ENCODE measurements around the gene OCA2.

The OCA2 gene

DNA sequence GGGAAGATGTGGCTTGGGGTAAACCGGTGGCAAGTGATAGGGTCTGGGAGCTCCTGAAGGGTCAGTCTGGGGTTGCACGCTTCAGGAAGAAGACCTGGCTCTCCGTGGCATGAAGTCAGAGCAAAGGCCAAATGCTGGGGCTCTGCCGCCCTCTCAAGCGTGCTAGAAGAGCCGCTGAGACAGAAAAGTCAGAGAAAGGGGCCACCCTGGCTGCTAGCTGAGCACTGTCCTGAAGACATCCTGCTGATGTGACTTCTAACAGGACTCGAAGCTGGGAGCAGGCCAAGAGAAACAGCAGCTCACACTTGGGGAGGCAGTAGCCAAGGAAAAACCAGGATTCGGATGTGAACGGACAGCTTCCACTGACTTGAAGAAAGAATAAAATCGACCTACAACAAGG, 270.4 kb downstream of the OCA2 start:
- FAIRE-seq (no peak), DNase-seq (ENCODE audit: insufficient read length, low spot score) (no peak)
- TF ChIP-seq POLR2A (IDR thresholded peaks at IDR 0.05; ENCODE audit: low read depth, low read length): no peak

DNA sequence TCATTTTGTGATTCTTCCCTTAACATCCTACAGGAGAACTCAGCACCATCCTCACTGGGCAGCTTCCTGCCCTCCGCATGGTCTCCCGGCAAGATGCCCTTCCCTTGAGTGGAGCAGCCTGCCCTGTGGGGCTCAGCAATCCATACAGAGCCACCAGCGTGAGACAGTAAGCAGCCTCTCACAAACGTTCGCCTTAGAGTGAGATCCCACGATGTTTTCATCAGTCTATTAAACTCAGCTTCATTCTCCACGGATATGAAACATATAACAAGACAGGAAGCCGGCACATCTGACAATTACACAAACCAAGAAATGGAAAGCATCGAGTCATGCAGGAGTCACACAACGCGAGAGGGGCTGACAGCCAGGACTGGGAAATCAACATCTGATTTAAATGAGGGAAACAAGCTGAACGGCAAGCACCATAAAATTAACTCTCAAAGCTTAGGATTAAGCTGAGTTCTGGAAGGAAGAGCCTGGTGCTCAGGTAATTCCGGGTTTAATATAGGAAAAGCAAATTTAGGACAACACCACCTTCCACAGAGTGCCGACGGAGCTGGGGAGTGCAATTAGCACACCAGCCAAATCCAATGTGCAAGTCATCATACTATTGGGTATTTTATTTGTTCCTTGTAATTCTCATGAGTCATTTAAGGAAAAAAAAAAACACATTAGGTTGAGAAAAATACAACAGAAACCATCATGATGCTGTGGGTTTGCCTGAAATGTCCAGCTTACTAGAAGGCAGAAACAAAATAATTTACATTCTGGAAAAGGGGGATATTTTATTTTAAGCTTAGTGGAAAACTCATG, 272.0 kb downstream of the OCA2 start:
- DNase-seq (ENCODE audit: insufficient read length, low spot score) (no peak), FAIRE-seq (no peak)
- TF ChIP-seq POLR2A (IDR thresholded peaks at IDR 0.05; ENCODE audit: low read depth, low read length): no peak

DNA sequence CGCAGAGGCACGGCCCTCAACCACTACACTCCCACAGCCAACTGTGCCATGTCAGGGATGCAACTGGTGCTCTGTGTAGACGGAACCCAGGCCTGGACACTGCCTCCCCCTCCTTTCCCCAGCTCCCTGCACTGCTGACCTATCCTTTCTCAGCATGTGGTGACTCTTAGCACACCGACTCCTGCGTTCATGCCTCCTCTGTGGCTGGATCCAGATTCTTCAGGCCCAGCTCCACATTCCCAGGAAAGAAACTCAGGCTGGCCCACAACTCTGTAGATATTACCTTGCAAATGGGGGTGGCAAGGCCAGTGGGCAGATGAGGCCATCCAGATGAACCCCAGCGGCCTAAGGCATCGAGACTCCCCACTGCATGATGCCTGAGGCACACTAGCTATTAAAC, 272.7 kb downstream of the OCA2 start:
- DNase-seq (ENCODE audit: insufficient read length, low spot score) (no peak), FAIRE-seq (no peak)
- no peak for TF ChIP-seq POLR2A (IDR thresholded peaks at IDR 0.05; ENCODE audit: low read depth, low read length)

DNA sequence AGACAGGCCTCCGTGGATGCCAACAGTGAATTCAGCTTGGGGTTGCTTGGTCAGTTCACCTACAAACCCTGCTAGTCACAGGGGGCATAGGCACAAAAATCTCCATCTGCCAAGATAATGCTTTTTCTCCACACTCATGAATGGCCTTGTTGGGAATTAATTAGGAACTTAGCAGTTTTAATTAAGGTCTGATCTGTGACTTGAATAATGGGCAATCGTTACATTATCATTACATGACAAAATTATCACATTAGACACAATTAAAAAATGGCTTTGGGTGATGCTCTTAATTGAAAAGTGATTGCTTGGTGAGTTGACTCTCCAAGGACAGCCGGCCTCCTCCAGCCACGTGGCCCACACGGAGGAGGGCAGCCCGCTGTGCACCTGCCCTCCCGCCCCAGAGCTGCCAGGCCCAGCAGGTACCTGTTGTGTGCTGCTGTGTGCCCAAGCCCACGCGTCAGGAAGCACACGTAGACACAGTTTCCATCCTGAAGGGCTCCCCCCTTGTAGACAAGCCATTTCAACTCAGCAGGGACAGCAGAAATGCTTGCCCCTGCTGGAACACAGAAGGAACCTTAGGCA, 274.2 kb downstream of the OCA2 start:
- no peak for TF ChIP-seq POLR2A (IDR thresholded peaks at IDR 0.05; ENCODE audit: low read depth, low read length)
- no peak for FAIRE-seq
- no peak for DNase-seq (ENCODE audit: insufficient read length, low spot score)

DNA sequence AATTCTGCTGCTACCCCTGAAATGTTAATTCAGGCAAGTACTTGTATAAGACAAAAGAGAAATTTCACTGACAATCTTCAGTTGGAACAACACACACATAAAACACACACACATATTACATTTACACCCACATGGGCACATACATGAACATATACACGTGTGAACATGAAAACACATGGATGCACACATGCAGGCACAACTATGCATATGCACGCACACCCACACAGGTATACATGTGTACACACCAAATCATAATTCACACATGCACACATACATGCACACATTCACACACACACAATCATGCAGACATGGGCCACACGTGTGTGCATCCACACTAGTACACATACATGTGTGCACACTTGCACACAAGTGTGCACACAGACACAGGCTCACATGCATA, 277.8 kb downstream of the OCA2 start:
- FAIRE-seq: no peak

DNA sequence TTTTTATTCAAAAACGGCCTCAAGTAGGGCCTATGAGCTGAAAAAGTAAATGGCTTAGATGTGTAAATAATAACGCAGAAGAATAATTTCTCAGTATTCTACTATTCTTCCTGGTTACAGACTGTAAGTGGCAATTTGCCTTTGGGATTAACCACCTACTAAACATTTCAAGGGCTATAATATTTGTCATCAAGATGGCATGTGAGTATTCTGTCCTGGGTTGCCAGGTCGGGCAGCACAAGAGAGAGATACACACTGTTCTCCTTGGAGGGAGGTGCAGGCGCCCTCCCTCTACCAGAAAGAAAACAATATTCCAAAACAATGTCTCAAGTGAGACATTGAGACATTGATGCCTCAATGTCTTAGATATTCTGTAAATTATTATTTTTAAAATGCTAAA, 278.4 kb downstream of the OCA2 start:
- FAIRE-seq (no peak), DNase-seq (ENCODE audit: insufficient read length, low spot score) (no peak)
- TF ChIP-seq POLR2A (IDR thresholded peaks at IDR 0.05; ENCODE audit: low read depth, low read length): no peak

More for the DNA sequence above, 277.8 kb downstream of the OCA2 start:
- TF ChIP-seq POLR2A (IDR thresholded peaks at IDR 0.05; ENCODE audit: low read depth, low read length): no peak
- no peak for DNase-seq (ENCODE audit: insufficient read length, low spot score)

DNA sequence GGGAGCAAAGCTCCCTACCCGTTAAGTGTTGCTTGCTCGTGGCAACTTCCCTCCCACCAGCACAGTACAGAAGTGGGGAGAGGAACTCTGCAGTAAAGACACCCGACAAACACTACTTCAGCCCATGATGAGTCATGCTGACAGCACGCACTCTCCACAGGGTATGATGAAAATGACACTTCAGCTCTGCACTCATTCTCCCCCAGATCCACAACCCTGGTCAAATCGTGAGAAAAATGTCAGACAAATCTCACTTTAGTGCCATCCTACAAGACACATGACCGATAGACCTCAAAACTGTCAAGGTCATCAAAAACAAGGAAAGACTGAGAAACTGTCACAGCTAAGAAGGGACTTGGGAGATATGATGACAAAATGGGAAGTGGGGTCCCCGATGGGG, 278.9 kb downstream of the OCA2 start:
- TF ChIP-seq POLR2A (IDR thresholded peaks at IDR 0.05; ENCODE audit: low read depth, low read length): no peak
- FAIRE-seq: no peak
- no peak for DNase-seq (ENCODE audit: insufficient read length, low spot score)

DNA sequence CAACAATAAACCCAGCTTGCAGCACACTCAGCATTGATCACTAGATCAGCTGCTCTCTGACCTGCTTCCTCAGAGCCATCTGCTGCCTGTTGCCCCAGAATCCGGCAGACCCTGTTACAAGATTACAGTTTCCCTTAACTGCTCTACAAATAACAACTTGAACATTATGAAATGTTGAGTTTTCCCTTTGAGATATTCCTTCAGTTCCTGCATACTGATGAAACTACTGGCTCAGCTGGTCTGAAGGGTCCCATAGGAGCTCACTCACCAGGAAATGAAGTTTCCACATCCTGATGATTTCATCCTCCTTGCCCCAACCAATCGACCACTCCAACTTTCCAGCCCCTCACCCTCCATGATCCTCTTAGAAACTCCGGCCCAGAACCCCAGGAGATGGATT, 281.9 kb downstream of the OCA2 start:
- no peak for TF ChIP-seq POLR2A (IDR thresholded peaks at IDR 0.05; ENCODE audit: low read depth, low read length)
- no peak for DNase-seq (ENCODE audit: insufficient read length, low spot score)
- no peak for FAIRE-seq

DNA sequence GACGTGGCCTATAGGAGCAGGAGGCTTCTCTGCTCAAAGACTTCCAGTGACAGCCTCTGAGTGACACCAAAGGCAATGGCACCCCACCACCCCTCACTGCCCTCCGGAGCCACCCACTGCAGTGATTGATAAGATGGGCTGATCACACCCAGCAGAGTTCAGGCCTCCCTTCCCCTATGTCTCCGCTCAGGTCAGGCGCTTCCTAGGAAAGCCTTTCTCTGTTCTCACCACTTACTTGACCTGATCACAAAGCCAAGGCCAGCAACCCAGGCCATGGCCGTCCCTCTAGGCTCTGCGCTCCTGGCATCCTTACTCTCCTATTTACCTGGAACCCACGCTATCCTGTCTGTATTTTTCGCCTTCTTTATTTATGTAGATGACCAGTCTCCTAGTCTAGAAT, 282.3 kb downstream of the OCA2 start:
- FAIRE-seq (no peak), DNase-seq (ENCODE audit: insufficient read length, low spot score) (no peak)
- no peak for TF ChIP-seq POLR2A (IDR thresholded peaks at IDR 0.05; ENCODE audit: low read depth, low read length)

DNA sequence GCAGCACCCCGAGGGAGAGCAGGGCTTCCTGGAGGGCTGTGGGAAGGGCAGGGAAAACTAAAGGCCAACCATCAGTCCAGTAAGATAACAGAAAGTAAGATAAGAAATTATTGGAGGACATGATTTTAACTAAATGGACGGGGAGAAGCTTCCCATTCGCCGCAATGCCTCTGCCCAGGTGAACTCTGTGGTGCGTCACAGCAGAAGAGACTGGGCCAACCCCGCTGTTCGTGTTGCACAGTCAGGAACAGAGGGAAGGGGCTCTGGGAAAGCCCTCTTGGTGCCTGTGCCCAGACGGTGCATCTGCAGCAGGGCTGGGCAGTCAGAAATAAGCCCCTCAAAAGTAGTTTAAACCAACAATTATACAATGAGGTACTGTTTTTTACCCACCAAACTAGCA, 284.1 kb downstream of the OCA2 start:
- DNase-seq (ENCODE audit: insufficient read length, low spot score): no peak
- no peak for FAIRE-seq
- TF ChIP-seq POLR2A (IDR thresholded peaks at IDR 0.05; ENCODE audit: low read depth, low read length): no peak

DNA sequence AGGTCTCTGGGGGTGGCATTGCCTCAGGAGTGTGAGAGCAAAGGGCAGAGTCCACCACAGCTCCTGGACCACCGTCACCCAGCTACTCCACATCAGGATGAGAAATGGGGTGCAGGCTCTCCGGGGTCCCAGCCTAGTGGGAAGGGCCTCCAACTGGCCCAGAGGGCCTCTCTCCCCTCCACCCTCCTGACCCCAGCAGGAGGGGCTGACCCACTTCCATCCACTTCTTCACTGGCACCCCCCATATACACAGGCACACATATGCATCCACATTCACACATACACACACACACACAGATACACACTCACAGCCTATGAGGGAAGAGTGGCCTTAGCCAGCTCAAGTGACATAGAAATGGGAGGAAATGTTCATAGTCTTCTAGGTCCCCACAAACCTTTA, 286.0 kb downstream of the OCA2 start:
- FAIRE-seq (no peak), DNase-seq (ENCODE audit: insufficient read length, low spot score) (no peak)
- TF ChIP-seq POLR2A (IDR thresholded peaks at IDR 0.05; ENCODE audit: low read depth, low read length): no peak

DNA sequence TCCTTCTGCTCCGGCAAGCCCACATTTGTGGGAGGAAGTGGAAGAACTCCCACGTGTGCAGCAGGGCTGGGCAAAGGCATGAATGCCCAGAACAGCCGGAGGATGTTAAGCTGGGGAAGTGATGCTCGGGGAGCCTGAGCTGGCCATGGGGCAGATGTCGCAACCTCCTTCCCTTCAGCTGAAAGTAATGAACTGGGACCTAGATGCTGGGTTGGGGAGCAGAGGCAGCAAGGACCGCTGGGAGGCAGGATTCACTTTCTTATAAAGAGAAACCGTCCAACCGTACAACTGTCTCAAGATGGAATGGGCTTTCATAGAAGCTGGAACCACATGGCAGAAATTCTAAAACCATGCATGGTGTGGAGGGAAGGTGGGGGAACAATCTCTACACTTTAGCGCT, 290.9 kb downstream of the OCA2 start:
- no peak for TF ChIP-seq POLR2A (IDR thresholded peaks at IDR 0.05; ENCODE audit: low read depth, low read length)
- FAIRE-seq: no peak
- no peak for DNase-seq (ENCODE audit: insufficient read length, low spot score)

DNA sequence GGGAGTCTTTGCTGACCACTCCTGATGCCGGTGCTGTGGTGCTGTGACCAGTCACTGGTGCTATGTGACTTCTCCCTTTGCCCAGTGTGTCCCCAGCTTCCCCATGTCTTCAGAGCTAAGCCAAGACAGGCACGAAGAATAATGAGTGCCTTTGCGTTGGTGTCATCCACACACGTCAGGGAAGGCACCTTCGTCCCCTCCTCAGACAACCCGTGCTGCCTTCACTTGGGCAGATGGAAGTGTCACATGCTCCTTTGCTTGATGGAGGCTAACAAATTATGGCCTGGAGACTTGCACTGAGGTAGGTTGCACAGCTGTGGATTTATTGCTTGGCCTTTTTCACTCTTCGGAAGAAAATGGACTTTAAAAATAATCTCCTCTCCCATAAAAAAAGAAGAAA, 291.8 kb downstream of the OCA2 start:
- no peak for TF ChIP-seq POLR2A (IDR thresholded peaks at IDR 0.05; ENCODE audit: low read depth, low read length)
- no peak for FAIRE-seq
- DNase-seq (ENCODE audit: insufficient read length, low spot score): no peak

DNA sequence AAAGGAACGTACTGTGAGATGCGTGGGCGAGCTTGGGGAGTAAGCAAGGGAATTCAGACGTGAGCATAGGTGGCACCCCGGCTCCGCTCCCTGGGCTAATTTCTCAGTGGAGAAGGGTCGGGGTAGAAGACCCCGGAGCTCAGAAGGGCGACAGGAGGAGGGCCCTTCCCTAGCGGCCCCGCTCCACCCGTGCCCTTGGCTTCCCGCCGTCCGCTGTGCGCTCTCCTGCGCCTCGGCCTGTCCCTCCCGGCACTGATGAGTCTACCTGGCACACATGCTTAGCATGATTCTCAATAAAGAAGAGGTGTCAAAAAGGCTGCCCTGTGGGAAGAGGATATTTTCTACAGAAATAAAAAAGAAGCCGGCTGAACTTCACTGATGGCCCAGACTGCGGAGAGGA, 292.7 kb downstream of the OCA2 start:
- DNase-seq (ENCODE audit: insufficient read length, low spot score): no peak
- TF ChIP-seq POLR2A (IDR thresholded peaks at IDR 0.05; ENCODE audit: low read depth, low read length): no peak
- no peak for FAIRE-seq

Measured in H54 (cell line).